SK-N-SH (cell line): ENCODE measurements around the gene C9orf78. TPM values are rescaled to one million over a fixed set of nuclear protein-coding genes. Genes with fewer than 3 reads are reported as not detected.

Experiments used
- CTCF ChIA-PET: fragments of 300-600, 350-600 bp; formaldehyde crosslinking; extraction: SDS; loops from one replicate; lab custom pipeline; 2021; lab: Yijun Ruan, JAX
- POLR2A ChIA-PET: fragments of 350-600 bp; sonication (Branson Sonifier 250); formaldehyde crosslinking; extraction: SDS; loops from one replicate; lab custom pipeline; 2020; ENCODE audit warnings: antibody characterized with exemption, inconsistent platforms; lab: Yijun Ruan, JAX
- DNase-seq: peaks from one replicate; pipeline ENCODE4 v3.0.0; 2012
- H2AFZ ChIP-seq: fragments of 200-600 bp; sonication (generic); 2 replicates; pipeline ENCODE4 v1.8.1; 2016; ENCODE audit warnings: antibody characterized with exemption, mild to moderate bottlenecking, low read depth
- H3F3A ChIP-seq: fragments of 200-600 bp; sonication (generic); replicated peaks from 2 replicates; pipeline ENCODE3; 2016; ENCODE audit warnings: antibody characterized with exemption, mild to moderate bottlenecking; ENCODE audit not compliant: insufficient read depth
- H3K27ac ChIP-seq, 2 experiments: fragments of 200-500 bp in 1 of 2; fragments of 200-600 bp in 1 of 2; sonication (Bioruptor generic) in 1 of 2; sonication (generic), shearing (Covaris generic) in 1 of 2; 2 replicates each; pipeline versions ENCODE4 v1.5.1 to v1.6.1; 2014 to 2016; ENCODE audit warnings: low read depth in 2 of 2, inconsistent platforms in 1 of 2, low read length in 1 of 2, mild to moderate bottlenecking in 1 of 2, mixed read lengths in 1 of 2
- H3K27me3 ChIP-seq: fragments of 200-600 bp; sonication (generic), shearing (Covaris generic); 2 replicates; pipeline ENCODE4 v1.6.1; 2016; ENCODE audit warnings: mixed run types; ENCODE audit not compliant: insufficient read depth
- H3K36me3 ChIP-seq, 2 experiments: fragments of 200-500 bp in 1 of 2; fragments of 200-600 bp in 1 of 2; sonication (Bioruptor generic) in 1 of 2; sonication (generic) in 1 of 2; replicated peaks in 1 of 2; 2 replicates each; pipeline versions ENCODE3 to v1.5.1; 2014 to 2016; ENCODE audit warnings: low read length in 1 of 2, mild to moderate bottlenecking in 1 of 2; ENCODE audit not compliant: insufficient read depth in 2 of 2, control insufficient read depth in 1 of 2
- H3K4me1 ChIP-seq, 2 experiments: fragments of 200-500 bp in 1 of 2; fragments of 200-600 bp in 1 of 2; sonication (Bioruptor generic) in 1 of 2; sonication (generic), shearing (Covaris generic) in 1 of 2; 2 replicates each; pipeline versions ENCODE4 v1.5.1 to v1.6.1; 2014 to 2016; ENCODE audit warnings: low read depth in 1 of 2, low read length in 1 of 2, mixed run types in 1 of 2; ENCODE audit not compliant: insufficient read depth in 2 of 2, control insufficient read depth in 1 of 2
- H3K4me2 ChIP-seq: fragments of 200-600 bp; sonication (generic), shearing (Covaris generic); 2 replicates; pipeline ENCODE4 v1.6.1; 2017; ENCODE audit warnings: mixed run types
- H3K4me3 ChIP-seq, 2 experiments: fragments of 200-500 bp in 1 of 2; fragments of 200-600 bp in 1 of 2; sonication (Bioruptor generic) in 1 of 2; sonication (generic), shearing (Covaris generic) in 1 of 2; 2 replicates each; pipeline versions ENCODE4 v1.5.1 to v1.8.1; 2014 to 2016; ENCODE audit warnings: low read depth in 2 of 2, inconsistent platforms in 1 of 2, low read length in 1 of 2, mild to moderate bottlenecking in 1 of 2, mixed read lengths in 1 of 2, moderate library complexity in 1 of 2
- H3K79me2 ChIP-seq: fragments of 200-600 bp; sonication (generic); 2 replicates; pipeline ENCODE4 v1.8.1; 2017; ENCODE audit warnings: mild to moderate bottlenecking; ENCODE audit not compliant: insufficient read depth
- H3K9ac ChIP-seq: fragments of 200-600 bp; sonication (generic); 2 replicates; pipeline ENCODE4 v1.6.1; 2017; ENCODE audit warnings: mixed run types
- H3K9me2 ChIP-seq: fragments of 200-600 bp; sonication (generic); 2 replicates; pipeline ENCODE4 v1.6.1; 2017; ENCODE audit warnings: mixed run types
- H3K9me3 ChIP-seq: fragments of 200-600 bp; sonication (generic); 2 replicates; pipeline ENCODE4 v1.6.1; 2017; ENCODE audit warnings: mixed run types, mild to moderate bottlenecking, moderate library complexity
- H4K20me1 ChIP-seq: fragments of 200-600 bp; sonication (generic); 2 replicates; pipeline ENCODE4 v1.6.1; 2017; ENCODE audit warnings: mild to moderate bottlenecking, mixed run types; ENCODE audit not compliant: insufficient read depth
- CHD2 ChIP-seq: fragments of 150-350 bp; IDR thresholded peaks from 2 replicates; pipeline ENCODE4 v1.6.1; 2018; ENCODE audit warnings: low read length; ENCODE audit not compliant: partially characterized antibody
- ELF1 ChIP-seq: IDR thresholded peaks from 2 replicates; pipeline ENCODE4 v1.4.0; 2012
- FOXJ3 ChIP-seq: sonication (generic); formaldehyde crosslinking; IDR thresholded peaks from 2 replicates; pipeline ENCODE4 v1.5.1; 2020; ENCODE audit warnings: mild to moderate bottlenecking, missing genetic modification reagents
- FOXM1 ChIP-seq: IDR thresholded peaks from 2 replicates; pipeline ENCODE4 v1.4.0; 2012; ENCODE audit warnings: low read depth, mild to moderate bottlenecking
- GATA2 ChIP-seq: sonication (generic); formaldehyde crosslinking; IDR thresholded peaks from 2 replicates; pipeline ENCODE4 v1.5.0; 2020; ENCODE audit warnings: mild to moderate bottlenecking, missing genetic modification reagents
- MXI1 ChIP-seq: IDR thresholded peaks from 2 replicates; pipeline ENCODE4 v1.6.1; 2012; ENCODE audit warnings: mild to moderate bottlenecking, low read depth, low read length, improper control_type of control experiment
- NFIC ChIP-seq: IDR thresholded peaks from 2 replicates; pipeline ENCODE4 v1.4.0; 2012; ENCODE audit warnings: borderline replicate concordance
- NRF1 ChIP-seq: IDR thresholded peaks from 2 replicates; pipeline ENCODE4 v1.6.1; 2012; ENCODE audit warnings: low read depth, mild to moderate bottlenecking, low read length
- POLR2AphosphoS5 ChIP-seq: IDR thresholded peaks from 2 replicates; pipeline ENCODE4 v1.6.1; 2012; ENCODE audit warnings: low read depth, low read length
- RXRA ChIP-seq: IDR thresholded peaks from 2 replicates; pipeline ENCODE4 v1.4.0; 2012; ENCODE audit warnings: low read depth, mild to moderate bottlenecking, borderline replicate concordance
- YY1 ChIP-seq: IDR thresholded peaks from 2 replicates; pipeline ENCODE4 v1.4.0; 2012; ENCODE audit warnings: low read depth, mild to moderate bottlenecking
- WGBS: methylation state at CpG from one replicate; pipeline ENCODE4 v1.1.6; 2017; ENCODE audit warnings: low lambda C conversion rate; 5-methylcytosine and 5-hydroxymethylcytosine counted together
- polyA plus RNA-seq, 3 experiments: library from polyadenylated mRNA; depleted of rRNA; stranded (reverse); fragments of >200 nt; gene quantifications; 2 replicates each; pipeline ENCODE4 v1.2.3, GENCODE V29; 2012
- TF ChIP-seq, protein P1 (sequence below): IDR thresholded peaks from 2 replicates; pipeline ENCODE4 v1.4.0; 2012; ENCODE audit warnings: low read depth, borderline replicate concordance
- TF ChIP-seq, protein P2 (sequence below): IDR thresholded peaks from 2 replicates; pipeline ENCODE4 v1.6.1; 2012; ENCODE audit warnings: mild to moderate bottlenecking, low read depth, low read length, moderate library complexity

The C9orf78 gene
- polyA plus RNA-seq, 1 of the 3 experiments (the other 2 are of a cell fraction): 59.2 TPM

DNA sequence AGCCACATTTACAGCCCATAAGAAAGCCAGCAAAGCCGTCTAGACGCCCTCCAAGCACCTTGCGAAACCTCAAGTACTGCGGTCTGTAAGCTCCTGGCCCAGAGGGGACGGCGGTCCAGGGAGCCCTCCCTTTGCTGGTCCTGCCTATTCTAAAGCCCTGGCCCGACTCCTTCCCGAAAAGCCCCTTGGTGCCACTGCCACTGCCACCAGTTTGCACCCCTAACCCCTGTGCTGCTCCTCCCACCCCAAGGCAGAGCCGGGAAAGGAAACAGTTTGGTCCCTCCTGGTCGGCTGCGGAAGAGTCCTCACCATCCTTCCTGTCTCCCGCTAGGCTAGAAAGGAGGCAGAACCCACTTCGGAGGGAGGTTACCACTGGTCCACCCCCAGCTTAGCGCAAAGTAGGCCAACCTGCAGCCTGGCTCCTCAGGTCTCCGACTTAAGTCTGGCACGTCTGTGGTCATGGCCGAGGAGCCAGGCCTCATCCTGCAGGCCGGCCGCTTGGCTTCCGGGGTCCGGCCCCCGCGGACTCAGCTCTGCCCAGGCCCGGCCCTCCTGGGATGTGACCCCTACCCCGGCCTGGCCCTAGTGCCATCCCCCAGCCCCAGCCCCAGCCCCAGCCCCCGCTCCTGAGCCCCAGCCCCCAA is 12.1 kb downstream of the C9orf78 start:
- H3K36me3 ChIP-seq: peaks cover 25 to 48% of the 10 kb centered on the region in 2 experiments
- 38% methylated on average over 15 of the region's 26 CpGs for WGBS
- H4K20me1 ChIP-seq: no peaks in the 10 kb centered on the region
- no peaks in the 10 kb centered on the region for H3K9me2 ChIP-seq
- H3K9ac ChIP-seq: peak overlapping the region; percentile 77
- H3K4me1 ChIP-seq: peaks cover 0 to 7% of the 10 kb centered on the region in 2 experiments; a peak in 1 of 4 replicates
- peak overlapping the region in 1 of 2 experiments; percentile 39; a peak in 1 of 4 replicates for H3K27ac ChIP-seq
- ChIA-PET CTCF (interaction anchor here (1.0 to 1.4 kb wide), 3 partner anchors 61 to 85 kb away, joined by 3 to 5 read pairs (median 5); no protein-coding TSS in a partner anchor), POLR2A (no interaction called here)
- peak overlapping the region; percentile 65 to 66 for H3K4me3 ChIP-seq
- peaks cover 17% of the 10 kb centered on the region for H3F3A ChIP-seq
- no peaks in the 10 kb centered on the region for H3K9me3 ChIP-seq
- H2AFZ ChIP-seq: no peak overlapping the region
- TF ChIP-seq FOXJ3 (CRISPR knock-in tag): no peak
- TF ChIP-seq GATA2 (CRISPR knock-in tag): no peak
- TF ChIP-seq POLR2AphosphoS5: peak; percentile 38; the same call in 1 of the 2 replicates
- TF ChIP-seq ELF1: 0 out of 2 replicates have a peak, but pooled peaks have one; percentile 26
- H3K4me2 ChIP-seq: peak overlapping the region; percentile 95
- peaks cover 28% of the 10 kb centered on the region for H3K79me2 ChIP-seq
- no peak for DNase-seq
- H3K27me3 ChIP-seq: no peaks in the 10 kb centered on the region

DNA sequence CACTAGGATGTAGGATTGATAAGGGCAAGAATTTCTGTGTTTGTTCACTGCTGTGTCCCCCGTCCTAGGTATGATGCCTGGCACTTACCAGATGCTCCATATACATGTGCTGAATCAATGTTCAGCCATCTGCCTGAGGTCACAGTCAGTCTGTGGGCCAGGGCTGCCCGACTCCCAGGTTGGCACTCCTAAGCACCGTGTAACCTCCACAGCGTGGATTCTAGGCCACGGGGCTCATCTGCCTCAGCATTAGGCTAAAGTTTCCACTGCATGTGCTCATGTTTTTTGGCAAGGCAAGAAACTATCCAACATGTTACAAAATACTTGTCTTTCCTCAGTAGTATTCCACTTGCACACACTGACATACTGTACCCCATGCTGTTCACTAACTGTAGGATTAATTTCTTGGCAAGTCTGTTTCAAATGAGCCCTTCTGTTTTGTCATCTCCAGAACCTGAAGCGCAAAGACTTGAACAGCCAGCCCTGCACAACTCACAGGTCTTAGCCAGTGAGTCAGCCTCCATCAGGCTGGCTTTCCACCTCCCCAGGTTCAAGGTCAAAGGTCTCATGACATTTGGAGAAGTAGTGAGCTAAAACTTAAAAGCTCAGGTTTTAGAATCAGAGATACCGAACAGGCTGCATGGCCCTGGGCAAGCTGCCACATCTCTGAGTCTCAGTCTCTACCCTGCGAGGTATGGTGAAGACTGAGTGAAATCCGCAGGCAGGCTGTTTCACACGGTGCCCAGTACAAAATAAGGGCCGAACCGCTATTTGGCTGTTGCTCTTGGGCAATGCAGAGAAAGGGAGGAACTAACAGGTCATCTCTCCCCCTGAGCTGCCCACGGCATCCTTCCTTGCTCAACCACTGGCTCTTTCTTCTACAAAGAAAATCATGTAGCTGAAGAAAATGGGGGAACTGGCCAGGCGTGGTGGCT is 18.3 kb downstream of the C9orf78 start:
- H3K4me2 ChIP-seq: no peak overlapping the region
- WGBS: 96% methylated on average over 14 of the region's 14 CpGs
- peaks cover 14% of the 10 kb centered on the region for H3K79me2 ChIP-seq
- no peaks in the 10 kb centered on the region for H3K9me2 ChIP-seq
- H3F3A ChIP-seq: peaks cover 12% of the 10 kb centered on the region
- H3K4me1 ChIP-seq: no peaks in the 10 kb centered on the region; a peak in 1 of 4 replicates
- H4K20me1 ChIP-seq: no peaks in the 10 kb centered on the region
- no peak for DNase-seq
- H3K27me3 ChIP-seq: no peaks in the 10 kb centered on the region
- no peaks in the 10 kb centered on the region for H3K9me3 ChIP-seq
- H2AFZ ChIP-seq: no peak overlapping the region
- H3K4me3 ChIP-seq: no peak overlapping the region
- ChIA-PET CTCF (interaction anchor here (0.8 kb wide), 1 partner anchor 708 kb away, joined by 3 read pairs; no protein-coding TSS in a partner anchor), POLR2A (interaction anchor here (1.4 kb wide), 1 partner anchor 13 kb away, joined by 4 read pairs; no protein-coding TSS in a partner anchor)
- H3K9ac ChIP-seq: no peak overlapping the region
- no peak overlapping the region for H3K27ac ChIP-seq
- peaks cover 46 to 55% of the 10 kb centered on the region in 2 experiments for H3K36me3 ChIP-seq
- TF ChIP-seq NRF1 (no peak), POLR2AphosphoS5 (no peak), YY1 (no peak), GATA2 (CRISPR knock-in tag) (no peak), NFIC (no peak), RXRA (no peak), CHD2 (no peak), FOXM1 (no peak), MXI1 (no peak), FOXJ3 (CRISPR knock-in tag) (no peak)
- TF ChIP-seq, protein P1, sequence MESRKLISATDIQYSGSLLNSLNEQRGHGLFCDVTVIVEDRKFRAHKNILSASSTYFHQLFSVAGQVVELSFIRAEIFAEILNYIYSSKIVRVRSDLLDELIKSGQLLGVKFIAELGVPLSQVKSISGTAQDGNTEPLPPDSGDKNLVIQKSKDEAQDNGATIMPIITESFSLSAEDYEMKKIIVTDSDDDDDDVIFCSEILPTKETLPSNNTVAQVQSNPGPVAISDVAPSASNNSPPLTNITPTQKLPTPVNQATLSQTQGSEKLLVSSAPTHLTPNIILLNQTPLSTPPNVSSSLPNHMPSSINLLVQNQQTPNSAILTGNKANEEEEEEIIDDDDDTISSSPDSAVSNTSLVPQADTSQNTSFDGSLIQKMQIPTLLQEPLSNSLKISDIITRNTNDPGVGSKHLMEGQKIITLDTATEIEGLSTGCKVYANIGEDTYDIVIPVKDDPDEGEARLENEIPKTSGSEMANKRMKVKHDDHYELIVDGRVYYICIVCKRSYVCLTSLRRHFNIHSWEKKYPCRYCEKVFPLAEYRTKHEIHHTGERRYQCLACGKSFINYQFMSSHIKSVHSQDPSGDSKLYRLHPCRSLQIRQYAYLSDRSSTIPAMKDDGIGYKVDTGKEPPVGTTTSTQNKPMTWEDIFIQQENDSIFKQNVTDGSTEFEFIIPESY: no peak
- TF ChIP-seq, protein P2, sequence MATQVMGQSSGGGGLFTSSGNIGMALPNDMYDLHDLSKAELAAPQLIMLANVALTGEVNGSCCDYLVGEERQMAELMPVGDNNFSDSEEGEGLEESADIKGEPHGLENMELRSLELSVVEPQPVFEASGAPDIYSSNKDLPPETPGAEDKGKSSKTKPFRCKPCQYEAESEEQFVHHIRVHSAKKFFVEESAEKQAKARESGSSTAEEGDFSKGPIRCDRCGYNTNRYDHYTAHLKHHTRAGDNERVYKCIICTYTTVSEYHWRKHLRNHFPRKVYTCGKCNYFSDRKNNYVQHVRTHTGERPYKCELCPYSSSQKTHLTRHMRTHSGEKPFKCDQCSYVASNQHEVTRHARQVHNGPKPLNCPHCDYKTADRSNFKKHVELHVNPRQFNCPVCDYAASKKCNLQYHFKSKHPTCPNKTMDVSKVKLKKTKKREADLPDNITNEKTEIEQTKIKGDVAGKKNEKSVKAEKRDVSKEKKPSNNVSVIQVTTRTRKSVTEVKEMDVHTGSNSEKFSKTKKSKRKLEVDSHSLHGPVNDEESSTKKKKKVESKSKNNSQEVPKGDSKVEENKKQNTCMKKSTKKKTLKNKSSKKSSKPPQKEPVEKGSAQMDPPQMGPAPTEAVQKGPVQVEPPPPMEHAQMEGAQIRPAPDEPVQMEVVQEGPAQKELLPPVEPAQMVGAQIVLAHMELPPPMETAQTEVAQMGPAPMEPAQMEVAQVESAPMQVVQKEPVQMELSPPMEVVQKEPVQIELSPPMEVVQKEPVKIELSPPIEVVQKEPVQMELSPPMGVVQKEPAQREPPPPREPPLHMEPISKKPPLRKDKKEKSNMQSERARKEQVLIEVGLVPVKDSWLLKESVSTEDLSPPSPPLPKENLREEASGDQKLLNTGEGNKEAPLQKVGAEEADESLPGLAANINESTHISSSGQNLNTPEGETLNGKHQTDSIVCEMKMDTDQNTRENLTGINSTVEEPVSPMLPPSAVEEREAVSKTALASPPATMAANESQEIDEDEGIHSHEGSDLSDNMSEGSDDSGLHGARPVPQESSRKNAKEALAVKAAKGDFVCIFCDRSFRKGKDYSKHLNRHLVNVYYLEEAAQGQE: no peak
- TF ChIP-seq, all 33 proteins: peak for 0
